ENCODE results near the gene SLC22A2. TPM values are rescaled to one million over a fixed set of nuclear protein-coding genes. Genes with fewer than 3 reads are reported as not detected.

SLC22A2 gene
- total and polyA plus RNA-seq, 2 of the 13 experiments (the other 11 are each of a cell fraction or from before 2014, with no cell fraction given): not detected

Other genes starting within 250 kb of the SLC22A2 start
- gene SLC22A1, start 137.0 kb downstream of the SLC22A2 start, total RNA-seq (2016; rRNA removed; fragmentation: Illumina TruSeq; extraction: Trizol): 0.32 and 0.80 TPM in 2 replicates
- gene SLC22A1, start 137.0 kb downstream of the SLC22A2 start, polyA plus RNA-seq (2011; rRNA removed): 0.82 and 0.87 TPM in 2 replicates
- 20.1 and 31.5 TPM in 2 replicates for gene SLC22A3, start 89.6 kb upstream of the SLC22A2 start, total RNA-seq (2016; rRNA removed; fragmentation: Illumina TruSeq; extraction: Trizol)
- 11.3 and 12.0 TPM in 2 replicates for gene SLC22A3, start 89.6 kb upstream of the SLC22A2 start, polyA plus RNA-seq (2011; rRNA removed)

Data from HepG2 (cell line).